PC-3 (cell line): ENCODE measurements around the gene NFAT5.

Source experiments
- CTCF ChIP-seq: fragments of 300-600 bp; sonication (generic); conservative IDR thresholded peaks from 2 replicates; pipeline ENCODE4 v1.5.1; 2017; ENCODE audit warnings: antibody characterized with exemption, low read depth, mild to moderate bottlenecking, low read length
- EZH2 ChIP-seq: fragments of 300-600 bp; sonication (generic); IDR thresholded peaks from one replicate; pipeline ENCODE4 v1.6.1; 2017; ENCODE audit warnings: antibody characterized with exemption, mild to moderate bottlenecking, low read length; ENCODE audit not compliant: unreplicated experiment
- EZH2phosphoT487 ChIP-seq: fragments of 300-600 bp; sonication (generic); IDR thresholded peaks from 2 replicates; pipeline ENCODE4 v1.6.1; 2018; ENCODE audit warnings: mild to moderate bottlenecking, antibody characterized with exemption, low read length, borderline replicate concordance

GRCh38 chr16:69600202-69600601 lies 34.4 kb downstream of the NFAT5 start:
- TF ChIP-seq CTCF (no peak), EZH2 (no peak), EZH2phosphoT487 (no peak)
